K562 (cell line): ENCODE measurements around the gene MAPKAPK2.

Experiments used
- ATF4 ChIP-seq: fragments of 450-650 bp; formaldehyde crosslinking; IDR thresholded peaks from 2 replicates; pipeline ENCODE4 v1.4.0; 2022; ENCODE audit warnings: mild to moderate bottlenecking, moderate library complexity
- BACH1 ChIP-seq: fragments of 200-800 bp; sonication (Bioruptor generic); IDR thresholded peaks from 2 replicates; pipeline ENCODE4 v1.6.1; 2016; ENCODE audit warnings: missing genetic modification characterization, missing compliant biosample characterization
- HDAC2 ChIP-seq: fragments of 450-650 bp; IDR thresholded peaks from 2 replicates; pipeline ENCODE4 v1.6.1; 2016; ENCODE audit warnings: mild to moderate bottlenecking
- MAZ ChIP-seq, 2 experiments: fragments of 450-650 bp in 1 of 2; sonication (generic) in 1 of 2; formaldehyde crosslinking; IDR thresholded peaks in 1 of 2; conservative IDR thresholded peaks in 1 of 2; 2 replicates each; pipeline versions ENCODE4 v1.4.0 to v1.5.0; 2020; ENCODE audit warnings: mild to moderate bottlenecking in 1 of 2, missing genetic modification reagents in 1 of 2
- POLR2A ChIP-seq: fragments of 450-650 bp; conservative IDR thresholded peaks from 2 replicates; pipeline ENCODE4 v1.6.1; 2016
- RAD21 ChIP-seq, 2 experiments: fragments of 250-450 bp in 1 of 2; fragments of 450-650 bp in 1 of 2; sonication (Bioruptor Pico) in 1 of 2; formaldehyde crosslinking in 1 of 2; IDR thresholded peaks in 1 of 2; conservative IDR thresholded peaks in 1 of 2; 2 replicates each; pipeline versions ENCODE4 v1.4.0 to v1.8.0; 2020 to 2022; ENCODE audit warnings: mild to moderate bottlenecking in 2 of 2, moderate library complexity in 1 of 2
- REST ChIP-seq, 2 experiments: fragments of 450-650 bp; formaldehyde crosslinking in 1 of 2; IDR thresholded peaks; 2 replicates each; pipeline versions ENCODE4 v1.4.0 to v1.6.1; 2014 to 2020; ENCODE audit warnings: mild to moderate bottlenecking in 2 of 2, borderline replicate concordance in 1 of 2, low read depth in 1 of 2
- RNF2 ChIP-seq: sonication (generic); IDR thresholded peaks from 2 replicates; pipeline ENCODE4 v1.6.1; 2016
- SIN3B ChIP-seq: fragments of 450-650 bp; IDR thresholded peaks from 2 replicates; pipeline ENCODE4 v1.6.1; 2017; ENCODE audit warnings: low read depth, mild to moderate bottlenecking, moderate library complexity
- SP1 ChIP-seq: sonication (generic); formaldehyde crosslinking; IDR thresholded peaks from 2 replicates; pipeline ENCODE4 v1.8.1; 2022; ENCODE audit warnings: mild to moderate bottlenecking, missing genetic modification reagents
- TRIM24 ChIP-seq, 2 experiments: fragments of 450-650 bp; IDR thresholded peaks; 2 replicates each; pipeline ENCODE4 v1.6.1; 2016
- ZNF24 ChIP-seq: fragments of 450-650 bp; IDR thresholded peaks from 2 replicates; pipeline ENCODE4 v1.6.1; 2016
- ZNF785 ChIP-seq: fragments of 250-450 bp; sonication (Bioruptor Pico); IDR thresholded peaks from 2 replicates; pipeline ENCODE4 v1.4.0; 2020; ENCODE audit warnings: mild to moderate bottlenecking
- TF ChIP-seq, protein P1 (sequence below): fragments of 450-650 bp; IDR thresholded peaks from 2 replicates; pipeline ENCODE4 v1.6.1; 2016; ENCODE audit warnings: mild to moderate bottlenecking, moderate library complexity

GRCh38 chr1:206757524-206758266 lies 73.0 kb downstream of the MAPKAPK2 start:
- TF ChIP-seq MAZ (CRISPR knock-in tag; conservative IDR thresholded peaks at IDR 0.05 in 1 of 2, IDR thresholded peaks at IDR 0.05 in 1 of 2) (no peak), TRIM24 (IDR thresholded peaks at IDR 0.05) (no peak), SP1 (no peak), POLR2A (no peak), BACH1 (no peak), RAD21 (CRISPR knock-in tag; conservative IDR thresholded peaks at IDR 0.05 in 1 of 2, IDR thresholded peaks at IDR 0.05 in 1 of 2) (no peak), HDAC2 (no peak), REST (IDR thresholded peaks at IDR 0.05; ENCODE audit: borderline replicate concordance) (no peak), REST (CRISPR knock-in tag; IDR thresholded peaks at IDR 0.05; ENCODE audit: low read depth) (no peak), ATF4 (no peak), ZNF785 (no peak), SIN3B (no peak), RNF2 (no peak; the same call in 1 of the 2 replicates), ZNF24 (no peak)
- TF ChIP-seq, protein P1, sequence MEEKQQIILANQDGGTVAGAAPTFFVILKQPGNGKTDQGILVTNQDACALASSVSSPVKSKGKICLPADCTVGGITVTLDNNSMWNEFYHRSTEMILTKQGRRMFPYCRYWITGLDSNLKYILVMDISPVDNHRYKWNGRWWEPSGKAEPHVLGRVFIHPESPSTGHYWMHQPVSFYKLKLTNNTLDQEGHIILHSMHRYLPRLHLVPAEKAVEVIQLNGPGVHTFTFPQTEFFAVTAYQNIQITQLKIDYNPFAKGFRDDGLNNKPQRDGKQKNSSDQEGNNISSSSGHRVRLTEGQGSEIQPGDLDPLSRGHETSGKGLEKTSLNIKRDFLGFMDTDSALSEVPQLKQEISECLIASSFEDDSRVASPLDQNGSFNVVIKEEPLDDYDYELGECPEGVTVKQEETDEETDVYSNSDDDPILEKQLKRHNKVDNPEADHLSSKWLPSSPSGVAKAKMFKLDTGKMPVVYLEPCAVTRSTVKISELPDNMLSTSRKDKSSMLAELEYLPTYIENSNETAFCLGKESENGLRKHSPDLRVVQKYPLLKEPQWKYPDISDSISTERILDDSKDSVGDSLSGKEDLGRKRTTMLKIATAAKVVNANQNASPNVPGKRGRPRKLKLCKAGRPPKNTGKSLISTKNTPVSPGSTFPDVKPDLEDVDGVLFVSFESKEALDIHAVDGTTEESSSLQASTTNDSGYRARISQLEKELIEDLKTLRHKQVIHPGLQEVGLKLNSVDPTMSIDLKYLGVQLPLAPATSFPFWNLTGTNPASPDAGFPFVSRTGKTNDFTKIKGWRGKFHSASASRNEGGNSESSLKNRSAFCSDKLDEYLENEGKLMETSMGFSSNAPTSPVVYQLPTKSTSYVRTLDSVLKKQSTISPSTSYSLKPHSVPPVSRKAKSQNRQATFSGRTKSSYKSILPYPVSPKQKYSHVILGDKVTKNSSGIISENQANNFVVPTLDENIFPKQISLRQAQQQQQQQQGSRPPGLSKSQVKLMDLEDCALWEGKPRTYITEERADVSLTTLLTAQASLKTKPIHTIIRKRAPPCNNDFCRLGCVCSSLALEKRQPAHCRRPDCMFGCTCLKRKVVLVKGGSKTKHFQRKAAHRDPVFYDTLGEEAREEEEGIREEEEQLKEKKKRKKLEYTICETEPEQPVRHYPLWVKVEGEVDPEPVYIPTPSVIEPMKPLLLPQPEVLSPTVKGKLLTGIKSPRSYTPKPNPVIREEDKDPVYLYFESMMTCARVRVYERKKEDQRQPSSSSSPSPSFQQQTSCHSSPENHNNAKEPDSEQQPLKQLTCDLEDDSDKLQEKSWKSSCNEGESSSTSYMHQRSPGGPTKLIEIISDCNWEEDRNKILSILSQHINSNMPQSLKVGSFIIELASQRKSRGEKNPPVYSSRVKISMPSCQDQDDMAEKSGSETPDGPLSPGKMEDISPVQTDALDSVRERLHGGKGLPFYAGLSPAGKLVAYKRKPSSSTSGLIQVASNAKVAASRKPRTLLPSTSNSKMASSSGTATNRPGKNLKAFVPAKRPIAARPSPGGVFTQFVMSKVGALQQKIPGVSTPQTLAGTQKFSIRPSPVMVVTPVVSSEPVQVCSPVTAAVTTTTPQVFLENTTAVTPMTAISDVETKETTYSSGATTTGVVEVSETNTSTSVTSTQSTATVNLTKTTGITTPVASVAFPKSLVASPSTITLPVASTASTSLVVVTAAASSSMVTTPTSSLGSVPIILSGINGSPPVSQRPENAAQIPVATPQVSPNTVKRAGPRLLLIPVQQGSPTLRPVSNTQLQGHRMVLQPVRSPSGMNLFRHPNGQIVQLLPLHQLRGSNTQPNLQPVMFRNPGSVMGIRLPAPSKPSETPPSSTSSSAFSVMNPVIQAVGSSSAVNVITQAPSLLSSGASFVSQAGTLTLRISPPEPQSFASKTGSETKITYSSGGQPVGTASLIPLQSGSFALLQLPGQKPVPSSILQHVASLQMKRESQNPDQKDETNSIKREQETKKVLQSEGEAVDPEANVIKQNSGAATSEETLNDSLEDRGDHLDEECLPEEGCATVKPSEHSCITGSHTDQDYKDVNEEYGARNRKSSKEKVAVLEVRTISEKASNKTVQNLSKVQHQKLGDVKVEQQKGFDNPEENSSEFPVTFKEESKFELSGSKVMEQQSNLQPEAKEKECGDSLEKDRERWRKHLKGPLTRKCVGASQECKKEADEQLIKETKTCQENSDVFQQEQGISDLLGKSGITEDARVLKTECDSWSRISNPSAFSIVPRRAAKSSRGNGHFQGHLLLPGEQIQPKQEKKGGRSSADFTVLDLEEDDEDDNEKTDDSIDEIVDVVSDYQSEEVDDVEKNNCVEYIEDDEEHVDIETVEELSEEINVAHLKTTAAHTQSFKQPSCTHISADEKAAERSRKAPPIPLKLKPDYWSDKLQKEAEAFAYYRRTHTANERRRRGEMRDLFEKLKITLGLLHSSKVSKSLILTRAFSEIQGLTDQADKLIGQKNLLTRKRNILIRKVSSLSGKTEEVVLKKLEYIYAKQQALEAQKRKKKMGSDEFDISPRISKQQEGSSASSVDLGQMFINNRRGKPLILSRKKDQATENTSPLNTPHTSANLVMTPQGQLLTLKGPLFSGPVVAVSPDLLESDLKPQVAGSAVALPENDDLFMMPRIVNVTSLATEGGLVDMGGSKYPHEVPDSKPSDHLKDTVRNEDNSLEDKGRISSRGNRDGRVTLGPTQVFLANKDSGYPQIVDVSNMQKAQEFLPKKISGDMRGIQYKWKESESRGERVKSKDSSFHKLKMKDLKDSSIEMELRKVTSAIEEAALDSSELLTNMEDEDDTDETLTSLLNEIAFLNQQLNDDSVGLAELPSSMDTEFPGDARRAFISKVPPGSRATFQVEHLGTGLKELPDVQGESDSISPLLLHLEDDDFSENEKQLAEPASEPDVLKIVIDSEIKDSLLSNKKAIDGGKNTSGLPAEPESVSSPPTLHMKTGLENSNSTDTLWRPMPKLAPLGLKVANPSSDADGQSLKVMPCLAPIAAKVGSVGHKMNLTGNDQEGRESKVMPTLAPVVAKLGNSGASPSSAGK = no peak
